Uterus (tissue), 2 donors: ENCODE results near the gene IGFBP3.

Source experiments
- CTCF ChIP-seq, 4 experiments: fragments of 200-600 bp in 2 of 4; fragments of 450-650 bp in 2 of 4; sonication (generic) in 2 of 4; IDR thresholded peaks; one replicate each; pipeline ENCODE4 v1.5.1; 2016 to 2019; ENCODE audit warnings: antibody characterized with exemption in 4 of 4, mild to moderate bottlenecking in 2 of 4, moderate library complexity in 1 of 4
- POLR2A ChIP-seq, 2 donors: fragments of 450-650 bp; IDR thresholded peaks; one replicate each; pipeline ENCODE4 v1.6.1; 2016; ENCODE audit warnings: antibody characterized with exemption in 2 of 2, mild to moderate bottlenecking in 1 of 2, moderate library complexity in 1 of 2

- no peak for TF ChIP-seq CTCF (IDR thresholded peaks at IDR 0.05)
- no peak for TF ChIP-seq POLR2A (IDR thresholded peaks at IDR 0.05)
Measured at GRCh38 chr7:45888993-45889366, 32.1 kb downstream of the IGFBP3 start.
